ENCODE results near the gene TSHZ1.

TSHZ1 gene

GRCh38 chr18:75285876-75286275 lies 75.3 kb downstream of the TSHZ1 start:
- DNase-seq (ENCODE audit: extremely low read depth, low read depth), result no peak
- TF ChIP-seq CTCF (IDR thresholded peaks at IDR 0.05; ENCODE audit: low read depth, low read length), result no peak

- DNase-seq (ENCODE audit: extremely low read depth, low read depth), result no peak
- no peak for TF ChIP-seq CTCF (IDR thresholded peaks at IDR 0.05; ENCODE audit: low read depth, low read length)
These were observed 76.4 kb downstream of the TSHZ1 start for GRCh38 chr18:75287006-75287405.

GRCh38 chr18:75287700-75288099 lies 77.1 kb downstream of the TSHZ1 start:
- DNase-seq (ENCODE audit: extremely low read depth, low read depth), result no peak
- TF ChIP-seq CTCF (IDR thresholded peaks at IDR 0.05; ENCODE audit: low read depth, low read length), result no peak

GRCh38 chr18:75289761-75290160 lies 79.2 kb downstream of the TSHZ1 start:
- no peak for TF ChIP-seq CTCF (IDR thresholded peaks at IDR 0.05; ENCODE audit: low read depth, low read length)
- no peak for DNase-seq (ENCODE audit: extremely low read depth, low read depth)

GRCh38 chr18:75290737-75291358 lies 80.3 kb downstream of the TSHZ1 start:
- no peak for TF ChIP-seq CTCF (IDR thresholded peaks at IDR 0.05; ENCODE audit: low read depth, low read length)
- no peak for DNase-seq (ENCODE audit: extremely low read depth, low read depth)

GRCh38 chr18:75291460-75291859 lies 80.9 kb downstream of the TSHZ1 start:
- DNase-seq (ENCODE audit: extremely low read depth, low read depth), result no peak
- no peak for TF ChIP-seq CTCF (IDR thresholded peaks at IDR 0.05; ENCODE audit: low read depth, low read length)

GRCh38 chr18:75293591-75293990 lies 83.0 kb downstream of the TSHZ1 start:
- no peak for TF ChIP-seq CTCF (IDR thresholded peaks at IDR 0.05; ENCODE audit: low read depth, low read length)
- DNase-seq (ENCODE audit: extremely low read depth, low read depth), result no peak
